DOHH2 (cell line): Measurements from ENCODE around the gene SLC35F4.

Source experiments
- H3F3A ChIP-seq: fragments of 200-600 bp; sonication (generic), shearing (Covaris generic); 2 replicates; pipeline ENCODE4 v1.6.0; 2016; ENCODE audit warnings: antibody characterized with exemption, mild to moderate bottlenecking; ENCODE audit not compliant: control insufficient read depth, insufficient read depth
- H3K27ac ChIP-seq: fragments of 200-600 bp; sonication (generic); 2 replicates; pipeline ENCODE4 v1.5.1; 2014; ENCODE audit warnings: low read depth, mild to moderate bottlenecking, low read length, moderate library complexity
- H3K27me3 ChIP-seq: fragments of 200-600 bp; sonication (generic); 2 replicates; pipeline ENCODE4 v1.6.1; 2014; ENCODE audit warnings: mild to moderate bottlenecking, low read length, mixed read lengths; ENCODE audit not compliant: control insufficient read depth
- H3K36me3 ChIP-seq: fragments of 200-600 bp; sonication (generic); 2 replicates; pipeline ENCODE4 v1.6.1; 2014; ENCODE audit warnings: mild to moderate bottlenecking, low read length, moderate library complexity, mixed read lengths; ENCODE audit not compliant: control insufficient read depth
- H3K4me1 ChIP-seq: fragments of 200-600 bp; sonication (generic); 2 replicates; pipeline ENCODE4 v1.6.1; 2014; ENCODE audit warnings: mild to moderate bottlenecking, low read length, mixed read lengths; ENCODE audit not compliant: control insufficient read depth
- H3K4me2 ChIP-seq: fragments of 200-600 bp; sonication (generic); 2 replicates; pipeline ENCODE4 v1.6.0; 2014; ENCODE audit warnings: mild to moderate bottlenecking, low read length, moderate library complexity
- H3K4me3 ChIP-seq: fragments of 200-600 bp; sonication (generic); 2 replicates; pipeline ENCODE4 v1.5.1; 2014; ENCODE audit warnings: mild to moderate bottlenecking, low read length, mixed read lengths
- H3K79me2 ChIP-seq: fragments of 200-600 bp; sonication (generic); 2 replicates; pipeline ENCODE4 v1.6.1; 2014; ENCODE audit warnings: mild to moderate bottlenecking, low read length, mixed read lengths; ENCODE audit not compliant: control insufficient read depth
- H3K9me2 ChIP-seq: fragments of 200-600 bp; sonication (generic); replicated peaks from 2 replicates; pipeline ENCODE4 v1.6.1; 2014; ENCODE audit warnings: mild to moderate bottlenecking, low read length, mixed read lengths; ENCODE audit not compliant: control insufficient read depth
- H3K9me3 ChIP-seq: fragments of 200-600 bp; sonication (generic); 2 replicates; pipeline ENCODE4 v1.6.1; 2014; ENCODE audit warnings: antibody characterized with exemption, low read length, mixed read lengths; ENCODE audit not compliant: control insufficient read depth, insufficient read depth
- H4K20me1 ChIP-seq: fragments of 200-600 bp; sonication (generic); 2 replicates; pipeline ENCODE4 v1.6.0; 2014; ENCODE audit warnings: low read depth, mild to moderate bottlenecking, antibody characterized with exemption, low read length, moderate library complexity; ENCODE audit not compliant: control insufficient read depth, insufficient read depth
- CTCF ChIP-seq: fragments of 200-600 bp; sonication (generic); IDR thresholded peaks from one replicate; pipeline ENCODE4 v1.5.1; 2014; ENCODE audit warnings: antibody characterized with exemption, mild to moderate bottlenecking, low read depth, low read length; ENCODE audit not compliant: poor library complexity, severe bottlenecking
- EZH2phosphoT487 ChIP-seq: fragments of 200-600 bp; sonication (generic); IDR thresholded peaks from 2 replicates; pipeline ENCODE4 v1.6.1; 2017; ENCODE audit warnings: borderline replicate concordance, mild to moderate bottlenecking, antibody characterized with exemption, low read length, moderate library complexity, mixed read lengths

Gene SLC35F4

GRCh38 chr14:57686304-57686703 lies 179.6 kb downstream of the SLC35F4 start:
- Histone ChIP-seq H3K9me2 (no peaks in the 10 kb centered on the region), H3K36me3 (no peaks in the 10 kb centered on the region), H4K20me1 (no peaks in the 10 kb centered on the region), H3K79me2 (no peaks in the 10 kb centered on the region), H3K4me2 (no peak overlapping the region), H3F3A (no peaks in the 10 kb centered on the region), H3K9me3 (no peaks in the 10 kb centered on the region), H3K27me3 (no peaks in the 10 kb centered on the region), H3K27ac (no peak overlapping the region), H3K4me3 (no peak overlapping the region), H3K4me1 (no peaks in the 10 kb centered on the region)
- no peak for TF ChIP-seq CTCF
- TF ChIP-seq EZH2phosphoT487 = no peak

- no peaks in the 10 kb centered on the region for H4K20me1 ChIP-seq
Observed at GRCh38 chr14:57671021-57671420, 194.9 kb downstream of the SLC35F4 start.

GRCh38 chr14:57660208-57660607 lies 205.7 kb downstream of the SLC35F4 start:
- Histone ChIP-seq H4K20me1 (no peaks in the 10 kb centered on the region), H3K79me2 (no peaks in the 10 kb centered on the region), H3F3A (no peaks in the 10 kb centered on the region), H3K27me3 (no peaks in the 10 kb centered on the region), H3K4me1 (no peaks in the 10 kb centered on the region), H3K4me3 (no peak overlapping the region), H3K9me3 (no peaks in the 10 kb centered on the region), H3K36me3 (no peaks in the 10 kb centered on the region), H3K27ac (no peak overlapping the region), H3K4me2 (no peak overlapping the region), H3K9me2 (no peaks in the 10 kb centered on the region)
- no peak for TF ChIP-seq EZH2phosphoT487
- no peak for TF ChIP-seq CTCF

More at GRCh38 chr14:57671021-57671420, 194.9 kb downstream of the SLC35F4 start:
- H3K4me3 ChIP-seq = no peak overlapping the region
- no peaks in the 10 kb centered on the region for H3F3A ChIP-seq
- H3K27ac ChIP-seq = no peak overlapping the region
- H3K27me3 ChIP-seq = no peaks in the 10 kb centered on the region
- H3K9me3 ChIP-seq = no peaks in the 10 kb centered on the region
- no peaks in the 10 kb centered on the region for H3K79me2 ChIP-seq
- H3K9me2 ChIP-seq = no peaks in the 10 kb centered on the region
- no peak overlapping the region for H3K4me2 ChIP-seq
- no peak for TF ChIP-seq EZH2phosphoT487
- no peak for TF ChIP-seq CTCF
- H3K4me1 ChIP-seq = no peaks in the 10 kb centered on the region
- H3K36me3 ChIP-seq = no peaks in the 10 kb centered on the region

GRCh38 chr14:57659052-57659451 lies 206.8 kb downstream of the SLC35F4 start:
- Histone ChIP-seq H3K27ac (no peak overlapping the region), H3K4me2 (no peak overlapping the region), H3K27me3 (no peaks in the 10 kb centered on the region), H3K9me2 (no peaks in the 10 kb centered on the region), H3K36me3 (no peaks in the 10 kb centered on the region), H3F3A (no peaks in the 10 kb centered on the region), H3K9me3 (no peaks in the 10 kb centered on the region), H4K20me1 (no peaks in the 10 kb centered on the region), H3K4me3 (no peak overlapping the region), H3K4me1 (no peaks in the 10 kb centered on the region), H3K79me2 (no peaks in the 10 kb centered on the region)
- TF ChIP-seq CTCF (no peak), EZH2phosphoT487 (no peak)
